Central memory CD4-positive, alpha-beta T cell (primary cell): ENCODE data around the gene MAGEA2B.
"Not testable (repeated sequence)": the region's sequence is repeated elsewhere in the genome, so short reads cannot be mapped to it uniquely, and the experiment has no call there.

ENCODE experiments used
- DNase-seq: peaks from one replicate; pipeline ENCODE4 v3.0.0; 2022
- total RNA-seq, 3 experiments: gene quantifications; one replicate each; lab custom pipeline; 2026; lab: John Stamatoyannopoulos, UW

Gene MAGEA2B, protein sequence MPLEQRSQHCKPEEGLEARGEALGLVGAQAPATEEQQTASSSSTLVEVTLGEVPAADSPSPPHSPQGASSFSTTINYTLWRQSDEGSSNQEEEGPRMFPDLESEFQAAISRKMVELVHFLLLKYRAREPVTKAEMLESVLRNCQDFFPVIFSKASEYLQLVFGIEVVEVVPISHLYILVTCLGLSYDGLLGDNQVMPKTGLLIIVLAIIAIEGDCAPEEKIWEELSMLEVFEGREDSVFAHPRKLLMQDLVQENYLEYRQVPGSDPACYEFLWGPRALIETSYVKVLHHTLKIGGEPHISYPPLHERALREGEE
- total RNA-seq, result 0 reads per million in 3 experiments

DNA sequence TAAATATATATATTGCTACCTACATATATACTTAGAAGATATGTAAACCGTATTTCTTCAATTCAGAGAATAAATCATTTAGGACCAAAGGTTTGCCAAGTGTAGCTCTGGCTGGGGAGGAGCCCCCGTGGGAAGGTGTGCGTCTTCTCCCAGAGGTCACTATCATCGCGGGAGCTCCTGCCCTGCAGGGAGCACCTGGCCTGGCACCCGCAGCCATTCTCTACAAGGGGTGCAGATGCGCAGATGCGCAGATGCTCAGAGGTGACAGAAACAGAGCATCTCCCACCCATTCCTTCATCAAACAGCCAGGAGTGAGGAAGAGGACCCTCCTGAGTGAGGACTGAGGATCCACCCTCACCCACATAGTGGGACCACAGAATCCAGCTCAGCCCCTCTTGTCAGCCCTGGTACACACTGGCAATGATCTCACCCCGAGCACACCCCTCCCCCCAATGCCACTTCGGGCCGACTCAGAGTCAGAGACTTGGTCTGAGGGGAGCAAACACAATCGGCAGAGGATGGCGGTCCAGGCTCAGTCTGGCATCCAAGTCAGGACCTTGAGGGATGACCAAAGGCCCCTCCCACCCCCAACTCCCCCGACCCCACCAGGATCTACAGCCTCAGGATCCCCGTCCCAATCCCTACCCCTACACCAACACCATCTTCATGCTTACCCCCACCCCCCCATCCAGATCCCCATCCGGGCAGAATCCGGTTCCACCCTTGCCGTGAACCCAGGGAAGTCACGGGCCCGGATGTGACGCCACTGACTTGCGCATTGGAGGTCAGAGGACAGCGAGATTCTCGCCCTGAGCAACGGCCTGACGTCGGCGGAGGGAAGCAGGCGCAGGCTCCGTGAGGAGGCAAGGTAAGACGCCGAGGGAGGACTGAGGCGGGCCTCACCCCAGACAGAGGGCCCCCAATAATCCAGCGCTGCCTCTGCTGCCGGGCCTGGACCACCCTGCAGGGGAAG lies at the start of gene MAGEA2B:
MAGEA2B (plus strand) TSS at position 814 of the 973 bp plus-strand sequence. CDS start 2,479 bp downstream, outside the sequence.
- DNase-seq, result not testable (repeated sequence)

DNA sequence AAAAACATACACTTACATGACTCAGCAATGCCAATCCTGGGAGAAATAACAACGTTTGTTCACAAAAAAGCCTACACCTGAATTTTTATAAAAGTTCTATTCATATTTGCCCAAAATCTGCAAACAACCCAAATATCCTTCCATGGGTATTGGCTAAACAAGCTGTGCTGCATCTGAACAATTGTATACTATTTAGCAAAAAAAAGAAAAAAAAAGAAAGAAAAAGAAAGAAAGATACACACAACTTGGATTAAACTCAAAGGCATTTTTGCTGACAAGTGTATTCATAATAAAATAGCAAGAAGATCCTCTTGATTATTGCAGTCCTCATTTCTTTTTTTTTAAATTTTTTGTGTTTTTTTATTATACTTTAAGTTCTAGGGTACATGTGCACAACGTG lies 40.3 kb upstream of the MAGEA2B start:
- no peak for DNase-seq

DNA sequence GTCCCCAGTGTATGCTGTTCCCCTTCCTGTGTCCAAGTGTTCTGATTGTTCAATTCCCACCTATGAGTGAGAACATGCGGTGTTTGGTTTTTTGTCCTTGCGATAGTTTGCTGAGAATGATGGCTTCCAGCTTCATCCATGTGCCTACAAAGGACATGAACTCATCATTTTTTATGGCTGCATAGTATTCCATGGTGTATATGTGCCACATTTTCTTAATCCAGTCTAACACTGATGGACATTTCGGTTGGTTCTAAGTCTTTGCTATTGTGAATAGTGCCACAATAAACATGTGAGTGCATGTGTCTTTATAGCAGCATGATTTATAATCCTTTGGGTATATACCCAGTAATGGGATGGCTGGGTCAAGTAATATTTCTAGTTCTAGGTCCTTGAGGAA lies 39.8 kb upstream of the MAGEA2B start:
- DNase-seq, result not testable (repeated sequence)

DNA sequence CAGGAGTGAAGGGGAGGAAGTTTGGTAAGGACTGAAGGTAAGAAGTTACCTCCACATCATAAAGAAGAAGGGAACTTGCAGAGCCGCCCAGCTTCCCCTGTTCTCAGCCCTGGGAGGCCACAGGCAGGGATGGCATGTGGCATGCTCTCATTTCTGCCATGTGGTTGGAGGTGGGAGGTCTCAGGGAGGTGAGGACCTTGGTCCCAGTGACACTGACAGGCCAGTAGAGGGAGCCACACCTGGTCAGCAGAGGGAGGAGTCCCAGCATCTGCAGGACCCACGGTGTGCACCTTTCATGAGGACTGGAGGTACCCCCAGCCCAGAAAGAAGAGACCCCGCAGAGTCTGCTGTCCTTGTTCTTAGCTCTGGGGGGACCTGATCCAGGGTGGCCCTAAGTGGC lies 33.4 kb upstream of the MAGEA2B start:
- DNase-seq, result not testable (repeated sequence)

DNA sequence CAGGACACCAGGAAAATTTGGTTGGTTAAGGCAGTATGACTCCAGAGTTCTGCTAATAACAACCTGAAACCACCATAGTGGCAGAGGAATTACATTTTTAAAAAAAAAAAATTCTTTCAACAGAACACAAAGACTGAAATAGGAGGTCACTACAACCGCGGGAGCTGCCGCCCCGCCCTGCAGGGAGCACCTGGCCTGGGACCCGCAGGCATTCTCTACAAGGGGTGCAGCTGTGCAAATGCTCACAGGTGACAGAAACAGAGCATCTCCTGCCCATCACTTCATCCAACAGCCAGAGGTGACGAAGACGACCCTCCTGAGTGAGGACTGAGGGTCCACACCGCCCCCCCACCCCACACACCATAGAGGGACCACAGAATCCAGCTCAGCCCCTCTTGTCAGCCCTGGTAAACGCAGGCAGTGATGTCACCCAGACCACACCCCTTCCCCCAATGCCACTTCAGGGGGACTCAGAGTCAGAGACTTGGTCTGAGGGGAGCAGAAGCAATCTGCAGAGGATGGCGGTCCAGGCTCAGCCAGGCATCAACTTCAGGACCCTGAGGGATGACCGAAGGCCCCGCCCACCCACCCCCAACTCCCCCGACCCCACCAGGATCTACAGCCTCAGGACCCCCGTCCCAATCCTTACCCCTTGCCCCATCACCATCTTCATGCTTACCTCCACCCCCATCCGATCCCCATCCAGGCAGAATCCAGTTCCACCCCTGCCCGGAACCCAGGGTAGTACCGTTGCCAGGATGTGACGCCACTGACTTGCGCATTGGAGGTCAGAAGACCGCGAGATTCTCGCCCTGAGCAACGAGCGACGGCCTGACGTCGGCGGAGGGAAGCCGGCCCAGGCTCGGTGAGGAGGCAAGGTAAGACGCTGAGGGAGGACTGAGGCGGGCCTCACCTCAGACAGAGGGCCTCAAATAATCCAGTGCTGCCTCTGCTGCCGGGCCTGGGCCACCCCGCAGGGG lies 16.2 kb upstream of the MAGEA2B start, which contains the start of gene MAGEA3:
MAGEA3 (plus strand) TSS at position 843 of the 980 bp plus-strand sequence. CDS start 2,039 bp downstream, outside the sequence.
- DNase-seq, result not testable (repeated sequence)

DNA sequence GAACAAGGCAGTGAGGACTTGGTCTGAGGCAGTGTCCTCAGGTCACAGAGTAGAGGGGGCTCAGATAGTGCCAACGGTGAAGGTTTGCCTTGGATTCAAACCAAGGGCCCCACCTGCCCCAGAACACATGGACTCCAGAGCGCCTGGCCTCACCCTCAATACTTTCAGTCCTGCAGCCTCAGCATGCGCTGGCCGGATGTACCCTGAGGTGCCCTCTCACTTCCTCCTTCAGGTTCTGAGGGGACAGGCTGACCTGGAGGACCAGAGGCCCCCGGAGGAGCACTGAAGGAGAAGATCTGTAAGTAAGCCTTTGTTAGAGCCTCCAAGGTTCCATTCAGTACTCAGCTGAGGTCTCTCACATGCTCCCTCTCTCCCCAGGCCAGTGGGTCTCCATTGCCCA lies 14.0 kb upstream of the MAGEA2B start:
- not testable (repeated sequence) for DNase-seq

DNA sequence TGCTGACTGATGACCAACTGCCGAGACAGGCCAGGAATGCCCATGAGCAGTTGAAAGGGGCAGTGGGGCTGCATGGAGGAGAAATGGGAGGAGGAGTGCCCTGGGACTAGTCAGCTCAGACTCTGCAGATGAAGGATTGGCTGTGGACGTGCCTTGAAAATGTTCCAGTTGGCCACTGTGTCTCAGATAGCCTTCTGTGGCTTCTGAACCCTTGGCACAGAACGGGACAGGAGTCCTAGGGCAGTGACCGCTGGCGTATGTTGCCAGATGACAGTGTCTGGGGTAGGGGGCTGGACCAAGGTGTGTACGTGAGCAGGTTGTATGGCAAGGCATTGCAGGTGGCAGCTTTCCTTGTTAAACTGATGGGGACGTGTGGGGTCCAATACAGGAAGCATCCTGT lies 7.9 kb upstream of the MAGEA2B start:
- not testable (repeated sequence) for DNase-seq

DNA sequence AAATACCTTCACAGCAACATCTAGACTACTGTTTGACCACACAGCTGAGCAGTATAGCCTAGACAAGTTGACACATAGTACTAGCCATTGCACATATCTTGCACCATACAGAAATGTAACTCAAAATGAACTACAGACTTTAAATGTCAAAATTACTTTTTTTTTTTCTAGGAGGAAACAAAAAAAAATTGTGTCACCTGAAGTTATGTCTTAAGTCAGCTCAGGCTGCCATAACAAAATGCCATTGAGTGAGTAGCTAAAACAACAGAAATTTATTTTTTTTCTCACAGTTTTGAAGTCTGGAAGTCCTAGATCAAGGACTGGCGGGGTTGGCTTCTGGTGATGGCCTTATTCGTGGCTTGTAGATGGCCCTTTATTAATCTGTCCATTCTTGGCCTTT lies 5.3 kb upstream of the MAGEA2B start, which contains the start of gene CSAG2:
CSAG2 (minus strand) TSS at position 101 of the 400 bp plus-strand sequence. CDS start 161 bp downstream, outside the sequence.
- DNase-seq, result not testable (repeated sequence)

DNA sequence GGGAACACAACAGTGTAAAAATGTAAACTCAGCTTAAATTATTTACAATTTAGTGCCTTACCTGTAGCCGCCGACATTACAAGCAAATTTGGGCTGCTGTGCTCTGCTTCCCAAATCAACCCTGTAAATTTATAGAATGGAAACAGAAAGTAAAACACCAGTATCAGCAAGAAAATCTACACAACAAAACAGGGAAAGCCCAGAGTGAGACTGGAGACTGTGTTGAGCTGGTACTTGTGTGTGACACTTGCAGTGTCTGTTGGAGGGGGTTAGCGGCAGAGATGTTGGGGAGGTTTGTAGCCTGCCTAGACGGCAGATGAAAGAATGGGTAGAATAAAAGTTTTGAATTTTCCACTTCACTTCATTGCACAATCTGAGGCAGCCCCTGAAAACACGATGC lies 1.2 kb upstream of the MAGEA2B start:
- not testable (repeated sequence) for DNase-seq

DNA sequence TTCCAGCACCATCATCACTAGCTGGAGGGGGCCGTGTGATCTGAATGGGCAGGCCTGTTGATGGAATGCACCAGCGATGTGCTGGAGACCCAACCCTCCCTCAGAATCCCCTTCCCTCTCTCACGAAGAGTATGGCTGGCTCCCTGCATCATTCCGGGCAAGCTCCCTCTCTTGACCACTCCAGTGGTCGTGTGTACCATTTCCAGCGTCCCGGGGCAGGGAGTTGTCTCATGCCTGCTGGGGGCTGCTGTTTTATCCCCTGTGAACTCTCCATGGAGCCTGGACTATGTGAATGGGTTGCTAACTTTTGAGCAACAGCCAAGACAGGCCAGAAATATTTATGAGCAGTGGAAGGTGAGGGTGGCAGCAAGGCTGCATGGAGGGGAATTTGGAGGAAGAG lies 11.0 kb downstream of the MAGEA2B start:
- no peak for DNase-seq

DNA sequence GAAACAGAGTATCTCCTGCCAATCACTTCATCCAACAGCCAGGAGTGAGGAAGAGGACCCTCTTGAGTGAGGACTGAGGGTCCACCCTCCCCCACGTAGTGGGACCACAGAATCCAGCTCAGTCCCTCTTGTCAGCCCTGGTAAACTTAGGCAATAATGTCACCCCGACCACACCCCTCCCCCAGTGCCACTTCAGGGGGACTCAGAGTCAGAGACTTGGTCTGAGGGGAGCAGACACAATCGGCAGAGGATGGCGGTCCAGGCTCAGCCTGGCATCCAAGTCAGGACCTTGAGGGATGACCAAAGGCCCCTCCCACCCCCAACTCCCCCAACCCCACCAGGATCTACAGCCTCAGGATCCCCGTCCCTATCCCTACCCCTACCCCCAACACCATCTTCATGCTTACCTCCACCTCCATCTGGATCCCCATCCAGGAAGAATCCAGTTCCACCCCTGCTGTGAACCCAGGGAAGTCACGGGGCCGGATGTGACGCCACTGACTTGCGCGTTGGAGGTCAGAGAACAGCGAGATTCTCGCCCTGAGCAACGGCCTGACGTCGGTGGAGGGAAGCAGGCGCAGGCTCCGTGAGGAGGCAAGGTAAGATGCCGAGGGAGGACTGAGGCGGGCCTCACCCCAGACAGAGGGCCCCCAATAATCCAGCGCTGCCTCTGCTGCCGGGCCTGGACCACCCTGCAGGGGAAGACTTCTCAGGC lies 19.0 kb downstream of the MAGEA2B start, which contains the start of the genes CSAG1 and MAGEA12:
CSAG1 (minus strand) TSS at position 461 of the 715 bp plus-strand sequence. CDS start 1,261 bp downstream, outside the sequence.
MAGEA12 (plus strand) TSS at position 497 of the 715 bp plus-strand sequence. CDS start 2,405 bp downstream, outside the sequence.
- no peak for DNase-seq

DNA sequence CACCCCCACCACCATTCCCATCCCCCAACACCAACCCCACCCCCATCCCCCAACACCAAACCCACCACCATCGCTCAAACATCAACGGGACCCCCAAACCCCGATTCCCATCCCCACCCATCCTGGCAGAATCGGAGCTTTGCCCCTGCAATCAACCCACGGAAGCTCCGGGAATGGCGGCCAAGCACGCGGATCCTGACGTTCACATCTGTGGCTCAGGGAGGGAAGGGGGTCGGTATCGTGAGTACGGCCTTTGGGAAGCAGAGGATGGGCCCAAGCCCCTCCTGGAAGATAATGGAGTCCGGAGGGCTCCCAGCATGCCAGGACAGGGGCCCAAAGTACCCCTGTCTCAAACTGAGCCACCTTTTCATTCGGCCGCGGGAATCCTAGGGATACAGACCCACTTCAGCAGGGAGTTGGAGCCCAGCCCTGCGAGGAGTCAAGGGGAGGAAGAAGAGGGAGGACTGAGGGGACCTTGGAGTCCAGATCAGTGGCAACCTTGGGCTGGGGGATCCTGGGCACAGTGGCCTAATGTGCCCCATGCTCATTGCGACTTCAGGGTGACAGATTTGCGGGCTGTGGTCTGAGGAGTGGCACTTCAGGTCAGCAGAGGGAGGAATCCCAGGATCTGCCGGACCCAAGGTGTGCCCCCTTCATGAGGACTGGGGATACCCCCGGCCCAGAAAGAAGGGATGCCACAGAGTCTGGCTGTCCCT lies 19.9 kb downstream of the MAGEA2B start:
- not testable (repeated sequence) for DNase-seq

DNA sequence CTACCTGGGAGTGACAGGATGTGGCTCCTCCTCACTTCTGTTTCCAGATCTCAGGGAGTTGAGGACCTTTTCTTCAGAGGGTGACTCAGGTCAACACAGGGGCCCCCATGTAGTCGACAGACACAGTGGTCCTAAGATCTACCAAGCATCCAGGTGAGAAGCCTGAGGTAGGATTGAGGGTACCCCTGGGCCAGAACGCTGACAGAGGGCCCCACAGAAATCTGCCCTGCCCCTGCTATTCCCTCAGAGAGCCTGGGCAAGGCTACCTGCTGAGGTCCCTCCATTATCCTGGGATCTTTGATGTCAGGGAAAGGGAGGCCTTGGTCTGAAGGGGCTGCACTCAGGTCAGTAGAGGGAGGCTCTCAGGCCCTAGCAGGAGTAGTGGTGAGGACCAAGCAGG lies 20.7 kb downstream of the MAGEA2B start:
- DNase-seq, result no peak

DNA sequence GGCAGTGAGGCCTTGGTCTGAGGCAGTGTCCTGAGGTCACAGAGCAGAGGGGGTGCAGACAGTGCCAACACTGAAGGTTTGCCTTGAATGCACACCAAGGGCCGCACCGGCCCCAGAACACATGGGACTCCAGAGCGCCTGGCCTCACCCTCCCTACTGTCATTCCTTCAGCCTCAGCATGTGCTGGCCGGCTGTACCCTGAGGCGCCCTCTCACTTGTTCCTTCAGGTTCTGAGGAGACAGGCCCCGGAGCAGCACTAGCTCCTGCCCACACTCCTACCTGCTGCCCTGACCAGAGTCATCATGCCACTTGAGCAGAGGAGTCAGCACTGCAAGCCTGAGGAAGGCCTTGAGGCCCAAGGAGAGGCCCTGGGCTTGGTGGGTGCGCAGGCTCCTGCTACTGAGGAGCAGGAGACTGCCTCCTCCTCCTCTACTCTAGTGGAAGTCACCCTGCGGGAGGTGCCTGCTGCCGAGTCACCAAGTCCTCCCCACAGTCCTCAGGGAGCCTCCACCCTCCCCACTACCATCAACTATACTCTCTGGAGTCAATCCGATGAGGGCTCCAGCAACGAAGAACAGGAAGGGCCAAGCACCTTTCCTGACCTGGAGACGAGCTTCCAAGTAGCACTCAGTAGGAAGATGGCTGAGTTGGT lies 21.6 kb downstream of the MAGEA2B start:
- DNase-seq, result no peak

DNA sequence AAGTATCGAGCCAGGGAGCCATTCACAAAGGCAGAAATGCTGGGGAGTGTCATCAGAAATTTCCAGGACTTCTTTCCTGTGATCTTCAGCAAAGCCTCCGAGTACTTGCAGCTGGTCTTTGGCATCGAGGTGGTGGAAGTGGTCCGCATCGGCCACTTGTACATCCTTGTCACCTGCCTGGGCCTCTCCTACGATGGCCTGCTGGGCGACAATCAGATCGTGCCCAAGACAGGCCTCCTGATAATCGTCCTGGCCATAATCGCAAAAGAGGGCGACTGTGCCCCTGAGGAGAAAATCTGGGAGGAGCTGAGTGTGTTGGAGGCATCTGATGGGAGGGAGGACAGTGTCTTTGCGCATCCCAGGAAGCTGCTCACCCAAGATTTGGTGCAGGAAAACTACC lies 22.1 kb downstream of the MAGEA2B start:
- DNase-seq, result not testable (repeated sequence)

DNA sequence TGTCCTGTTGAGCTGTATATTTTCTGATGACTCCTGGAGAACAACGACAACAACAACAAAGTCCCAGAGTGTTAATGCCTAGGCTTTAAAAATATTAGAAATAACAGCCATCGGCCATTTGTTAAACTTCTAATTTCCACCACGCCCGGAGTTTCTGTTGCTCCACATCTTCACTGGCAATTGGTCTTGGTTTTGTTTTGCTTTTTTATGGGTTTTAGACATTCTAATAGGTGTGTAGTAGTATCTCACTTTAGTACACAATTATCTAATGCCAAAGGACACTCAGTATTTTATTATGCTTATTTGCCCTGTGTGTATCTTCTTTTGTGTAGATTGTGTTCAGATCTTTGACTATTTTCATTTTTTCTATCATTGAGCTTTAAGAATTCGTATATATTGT lies 24.1 kb downstream of the MAGEA2B start:
- DNase-seq, result no peak

DNA sequence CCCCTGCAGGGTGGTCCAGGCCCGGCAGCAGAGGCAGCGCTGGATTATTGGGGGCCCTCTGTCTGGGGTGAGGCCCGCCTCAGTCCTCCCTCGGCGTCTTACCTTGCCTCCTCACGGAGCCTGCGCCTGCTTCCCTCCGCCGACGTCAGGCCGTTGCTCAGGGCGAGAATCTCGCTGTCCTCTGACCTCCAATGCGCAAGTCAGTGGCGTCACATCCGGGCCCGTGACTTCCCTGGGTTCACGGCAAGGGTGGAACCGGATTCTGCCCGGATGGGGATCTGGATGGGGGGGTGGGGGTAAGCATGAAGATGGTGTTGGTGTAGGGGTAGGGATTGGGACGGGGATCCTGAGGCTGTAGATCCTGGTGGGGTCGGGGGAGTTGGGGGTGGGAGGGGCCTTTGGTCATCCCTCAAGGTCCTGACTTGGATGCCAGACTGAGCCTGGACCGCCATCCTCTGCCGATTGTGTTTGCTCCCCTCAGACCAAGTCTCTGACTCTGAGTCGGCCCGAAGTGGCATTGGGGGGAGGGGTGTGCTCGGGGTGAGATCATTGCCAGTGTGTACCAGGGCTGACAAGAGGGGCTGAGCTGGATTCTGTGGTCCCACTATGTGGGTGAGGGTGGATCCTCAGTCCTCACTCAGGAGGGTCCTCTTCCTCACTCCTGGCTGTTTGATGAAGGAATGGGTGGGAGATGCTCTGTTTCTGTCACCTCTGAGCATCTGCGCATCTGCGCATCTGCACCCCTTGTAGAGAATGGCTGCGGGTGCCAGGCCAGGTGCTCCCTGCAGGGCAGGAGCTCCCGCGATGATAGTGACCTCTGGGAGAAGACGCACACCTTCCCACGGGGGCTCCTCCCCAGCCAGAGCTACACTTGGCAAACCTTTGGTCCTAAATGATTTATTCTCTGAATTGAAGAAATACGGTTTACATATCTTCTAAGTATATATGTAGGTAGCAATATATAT lies 39.5 kb downstream of the MAGEA2B start, which contains the start of gene MAGEA2:
MAGEA2 (minus strand) TSS at position 157 of the 965 bp plus-strand sequence. CDS start 2,479 bp downstream, outside the sequence.
- DNase-seq, result not testable (repeated sequence)

DNA sequence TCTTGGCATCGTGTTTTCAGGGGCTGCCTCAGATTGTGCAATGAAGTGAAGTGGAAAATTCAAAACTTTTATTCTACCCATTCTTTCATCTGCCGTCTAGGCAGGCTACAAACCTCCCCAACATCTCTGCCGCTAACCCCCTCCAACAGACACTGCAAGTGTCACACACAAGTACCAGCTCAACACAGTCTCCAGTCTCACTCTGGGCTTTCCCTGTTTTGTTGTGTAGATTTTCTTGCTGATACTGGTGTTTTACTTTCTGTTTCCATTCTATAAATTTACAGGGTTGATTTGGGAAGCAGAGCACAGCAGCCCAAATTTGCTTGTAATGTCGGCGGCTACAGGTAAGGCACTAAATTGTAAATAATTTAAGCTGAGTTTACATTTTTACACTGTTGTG lies 40.4 kb downstream of the MAGEA2B start:
- not testable (repeated sequence) for DNase-seq
